NCI-H2107 treated with DMSO at 0.1 percent for 48 hours (cell line): ENCODE data around the gene HIVEP3.

ENCODE experiments used
- DNase-seq: peaks from one replicate; lab custom pipeline; 2025; ENCODE audit not compliant: unreplicated experiment; lab: John Stamatoyannopoulos, UW

Gene HIVEP3

DNA sequence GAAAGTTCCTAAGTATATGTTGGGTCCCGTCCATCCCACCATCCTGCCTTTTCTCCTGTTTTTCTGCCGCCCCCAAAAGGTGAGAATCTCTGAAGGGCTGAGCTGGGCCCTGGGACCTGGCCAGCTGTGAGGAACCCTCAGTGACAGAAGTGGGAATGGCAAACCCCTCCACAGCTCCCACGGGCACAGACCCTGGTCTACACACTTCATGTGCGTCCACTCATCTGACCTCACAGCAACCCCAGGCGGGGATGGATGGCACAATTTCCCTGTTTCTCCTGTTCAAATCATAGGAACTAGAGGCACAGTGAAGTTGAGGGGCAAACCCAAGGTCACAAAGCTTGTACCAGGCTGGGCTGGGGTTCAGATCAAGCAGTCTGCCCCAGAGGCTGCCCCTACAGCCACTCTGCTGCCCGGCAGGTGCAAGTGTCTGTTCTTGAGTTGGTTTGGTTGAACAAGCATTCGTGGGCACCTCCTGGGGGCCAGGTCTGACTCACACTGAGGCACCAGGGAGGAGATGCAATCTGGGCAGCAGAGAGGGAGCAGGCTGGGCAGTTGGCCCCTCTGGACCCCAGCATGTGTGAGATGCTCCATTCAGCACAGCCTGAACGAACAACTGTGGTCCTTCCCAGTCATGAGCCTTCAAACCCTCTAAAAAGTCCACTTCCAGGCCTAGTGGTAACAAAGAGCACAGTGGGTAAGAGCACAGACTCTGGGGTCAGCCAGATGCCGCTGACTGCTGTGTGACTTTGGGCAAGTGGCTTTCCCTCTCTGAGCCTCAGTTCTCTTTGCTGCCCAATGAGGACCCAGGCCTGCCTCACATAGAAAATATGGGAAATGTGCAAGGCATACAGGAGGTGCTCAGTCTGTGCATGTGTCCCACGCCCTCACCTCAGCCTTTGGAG, 438.3 kb downstream of the HIVEP3 start:
- DNase-seq = no peak

DNA sequence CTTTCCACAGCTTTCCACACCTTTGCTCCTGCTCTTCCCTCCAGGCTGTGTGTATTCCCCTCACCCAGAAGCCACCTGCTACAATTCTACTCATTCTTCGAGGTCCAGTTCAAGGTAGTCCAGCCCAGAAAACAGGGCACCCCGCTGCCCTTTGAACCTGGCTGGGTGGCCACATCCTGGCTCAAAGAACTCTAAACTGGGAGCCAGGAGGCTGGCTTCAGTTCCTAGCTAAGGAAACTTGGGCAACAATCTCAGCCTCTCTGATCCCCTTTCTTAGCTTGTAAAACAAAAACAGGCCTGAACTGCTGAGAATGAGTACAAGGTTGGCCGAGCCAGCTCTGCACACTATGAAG, 438.9 kb downstream of the HIVEP3 start:
- DNase-seq = no peak

DNA sequence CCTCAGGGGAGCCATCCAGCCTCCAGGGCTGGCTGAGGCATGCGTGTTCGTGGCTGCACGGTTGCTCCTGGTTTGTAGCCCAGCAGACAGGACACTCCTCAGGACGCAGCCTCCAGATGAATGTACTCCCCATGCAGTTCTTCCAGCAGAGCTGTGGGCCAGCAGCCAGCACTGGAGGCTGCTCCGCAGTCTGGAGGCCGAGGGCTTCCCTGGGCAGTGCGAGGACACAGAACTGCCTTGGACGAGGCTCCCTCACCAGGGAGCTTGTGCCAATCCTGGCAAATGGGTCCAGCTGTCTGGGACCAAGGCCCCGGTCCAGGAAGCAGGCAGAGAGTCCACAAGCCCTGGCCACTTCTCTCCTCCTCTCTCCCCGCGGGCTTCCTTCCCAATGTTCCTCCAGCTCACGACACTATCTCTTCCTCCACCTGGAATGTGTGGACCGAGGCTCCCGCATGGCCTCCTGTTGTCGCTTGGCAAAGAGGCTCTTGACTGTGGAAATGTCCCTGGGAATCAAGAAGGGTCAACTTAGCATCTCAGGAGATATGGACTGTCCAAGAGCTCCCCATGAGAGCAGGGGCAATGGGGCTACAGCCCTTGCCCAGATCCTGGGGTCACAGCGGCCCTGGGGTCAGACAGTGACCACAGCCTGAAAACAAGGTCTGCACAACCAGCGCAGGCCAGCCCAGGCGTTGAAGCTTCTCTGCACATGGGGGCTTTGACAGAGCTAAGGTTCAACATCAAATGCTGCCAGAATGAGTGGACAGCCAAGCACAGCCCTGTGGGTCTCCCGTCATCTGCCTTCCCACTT, 439.5 kb downstream of the HIVEP3 start:
- no peak for DNase-seq

DNA sequence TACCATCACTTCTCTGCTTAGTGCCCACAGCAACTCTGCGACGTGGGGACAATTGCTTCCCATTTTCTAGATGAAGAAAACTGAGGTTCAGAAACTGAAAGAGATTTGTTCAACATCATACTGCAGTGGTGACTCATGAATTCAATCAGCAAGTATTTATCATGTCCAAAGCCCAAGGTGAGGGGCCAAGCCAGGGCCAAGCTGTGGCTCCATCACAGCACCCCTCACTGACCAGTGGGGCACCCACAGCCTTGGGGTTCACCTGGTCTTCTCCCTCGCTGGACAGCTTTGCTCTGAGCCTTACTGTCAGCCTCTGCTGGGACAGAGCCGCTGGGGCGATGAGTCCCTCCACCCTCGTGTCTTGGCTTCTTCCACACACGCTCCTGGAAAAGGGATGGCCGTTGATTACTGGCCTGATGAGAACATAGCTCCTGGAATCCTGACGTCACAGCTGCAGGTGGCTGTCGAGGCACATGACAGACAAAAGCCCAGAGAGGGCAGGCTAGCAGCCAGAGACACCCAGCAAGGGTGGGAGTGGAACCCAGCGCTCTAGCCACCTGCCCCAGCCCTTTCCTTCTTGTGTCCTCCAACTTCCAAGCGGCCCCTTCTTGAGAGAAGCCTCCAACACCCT, 440.5 kb downstream of the HIVEP3 start:
- DNase-seq = no peak

DNA sequence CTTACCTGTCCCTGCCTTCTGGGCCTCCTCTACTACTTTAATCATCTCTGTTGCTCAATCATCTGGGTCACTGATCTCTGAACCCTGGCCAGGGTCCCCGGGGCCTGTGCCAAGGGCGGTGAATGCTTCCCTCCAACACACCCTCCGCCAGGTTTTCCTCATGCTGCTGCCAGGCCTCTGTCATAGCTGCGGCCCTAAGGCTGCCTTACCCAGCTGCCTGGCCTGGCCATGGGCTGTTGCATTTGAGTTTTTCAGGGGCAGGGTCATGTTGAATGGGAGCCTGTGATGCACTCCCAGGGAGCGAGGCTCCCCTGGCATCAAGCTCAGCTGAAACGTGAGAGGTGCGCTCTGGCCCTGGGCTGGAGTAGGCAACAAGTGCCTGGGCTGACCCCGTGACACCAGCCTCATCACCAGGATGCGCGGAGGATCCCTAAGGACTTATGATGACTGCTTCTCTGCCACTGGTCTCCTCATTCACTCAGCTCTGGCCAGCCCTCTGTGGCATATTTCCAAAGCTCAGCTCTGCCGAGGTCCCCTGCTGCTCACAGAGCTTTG, 441.8 kb downstream of the HIVEP3 start:
- DNase-seq = no peak

DNA sequence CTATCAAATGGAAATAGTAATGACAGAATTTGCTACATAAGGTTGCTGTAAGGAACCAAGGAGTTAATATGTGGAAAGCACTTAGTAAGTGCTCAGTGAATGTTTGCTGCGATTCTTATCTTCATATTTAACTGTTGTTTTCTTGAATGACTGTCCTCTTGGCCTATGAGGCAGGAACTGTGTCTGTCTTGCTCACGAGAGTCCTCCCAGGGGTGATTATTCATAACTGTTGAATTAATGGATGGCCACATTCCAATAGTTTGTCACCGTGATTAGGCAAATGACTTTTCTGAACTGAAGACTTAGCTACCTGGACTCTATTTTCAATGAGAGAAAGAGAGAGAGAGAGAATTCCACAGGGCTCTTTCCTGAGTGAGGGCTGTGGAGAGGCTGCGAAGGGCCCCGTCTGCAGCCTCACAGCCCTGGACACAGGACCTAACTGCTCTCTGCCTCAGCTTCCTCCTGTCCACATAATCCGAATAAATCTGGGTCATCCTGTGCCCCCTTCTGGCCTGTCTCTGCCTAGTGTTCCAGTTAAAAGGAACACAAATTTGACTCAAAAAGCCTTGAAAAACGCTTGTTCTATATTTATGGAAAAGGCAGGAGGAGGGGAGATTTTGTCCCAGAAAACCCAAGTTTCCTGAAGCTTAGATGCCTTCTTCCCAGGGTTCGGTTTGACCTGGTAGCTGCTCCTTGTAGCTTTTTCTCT, 442.7 kb downstream of the HIVEP3 start:
- DNase-seq = no peak

DNA sequence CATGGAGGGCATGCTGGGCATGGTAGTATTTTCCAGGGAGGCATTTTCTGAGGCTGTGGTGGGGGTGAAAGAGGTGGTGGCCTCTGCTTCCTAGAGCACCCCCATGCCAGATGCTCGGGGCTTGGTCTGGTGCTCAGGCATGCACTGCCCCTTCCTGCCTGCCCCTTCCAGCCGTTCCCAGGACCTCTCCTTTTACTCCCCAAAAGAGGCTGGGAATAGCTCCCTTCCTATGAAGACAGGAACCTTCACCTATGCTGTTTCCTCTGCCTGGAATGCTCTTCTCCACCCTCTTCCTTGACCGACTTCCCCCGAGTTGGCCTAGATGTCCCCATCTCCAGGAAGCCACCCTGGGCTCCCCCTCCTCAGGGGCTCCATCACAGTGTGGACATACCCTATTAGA, 443.4 kb downstream of the HIVEP3 start:
- DNase-seq = no peak

DNA sequence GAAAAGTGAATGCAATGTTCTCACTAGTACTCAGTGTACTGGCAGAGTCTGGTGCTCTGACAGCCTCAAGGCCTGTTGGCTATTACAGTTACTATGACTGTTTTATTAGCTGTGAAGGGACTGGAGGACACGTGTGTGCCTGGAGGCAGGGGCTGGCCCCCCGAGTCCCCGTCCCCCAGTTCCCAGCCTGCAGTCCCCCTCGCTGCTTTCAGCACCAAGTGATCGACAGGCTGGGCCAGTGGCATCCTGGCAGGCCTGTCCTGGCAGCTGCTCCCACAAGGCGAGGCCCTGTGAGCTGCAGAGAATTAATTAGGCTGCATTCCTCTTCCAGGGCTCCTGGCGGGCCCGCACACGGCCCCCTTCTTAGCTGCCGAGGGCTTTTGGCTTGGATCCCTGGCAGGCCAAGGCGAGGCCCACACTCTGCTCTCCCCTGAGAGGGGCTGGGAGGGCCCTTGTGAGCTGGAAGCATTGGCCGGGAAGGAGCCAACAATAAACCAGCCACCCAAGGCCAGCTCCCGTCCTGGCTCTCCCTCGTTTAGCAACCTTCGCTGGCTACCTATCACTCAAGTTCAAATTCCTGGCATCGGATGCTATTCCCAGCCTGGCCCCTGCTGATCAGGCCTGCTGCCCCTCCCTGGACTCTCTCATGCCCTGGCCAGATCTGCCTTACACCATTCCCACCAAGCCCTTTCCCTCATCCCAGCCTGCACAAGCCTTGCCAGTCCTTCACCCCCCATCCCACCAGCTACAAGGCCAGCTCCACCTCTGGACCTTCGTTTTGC, 444.0 kb downstream of the HIVEP3 start:
- no peak for DNase-seq

DNA sequence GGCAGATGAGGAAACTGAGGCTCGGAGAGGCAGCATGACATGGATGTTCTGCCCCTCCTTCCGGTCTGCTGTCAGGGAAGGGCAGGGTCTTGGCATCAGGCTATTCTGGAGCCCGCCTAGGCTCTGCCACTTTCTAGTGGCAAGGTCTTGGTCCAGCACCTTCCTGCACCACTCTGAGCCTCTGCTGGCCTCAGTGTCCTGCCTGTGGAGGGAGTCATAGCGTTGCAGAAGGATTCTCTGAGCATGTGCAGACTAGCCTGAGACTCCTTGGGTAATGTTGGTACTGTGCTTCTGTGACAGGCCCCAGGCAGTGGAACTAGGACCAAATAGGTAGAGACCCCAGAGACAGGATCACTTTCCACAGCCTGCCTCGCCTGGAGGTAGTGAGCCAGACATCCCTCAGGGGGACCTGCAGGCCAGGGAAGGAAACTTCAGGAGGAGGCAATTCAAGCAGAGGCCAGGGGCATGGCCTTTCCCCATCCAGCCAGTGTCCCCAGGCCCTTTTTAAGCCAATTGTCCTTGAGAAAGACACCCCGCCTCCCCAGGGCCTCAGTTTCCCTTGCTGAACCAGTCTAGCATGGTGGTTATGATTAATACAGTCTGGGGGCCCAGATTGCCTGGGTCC, 444.9 kb downstream of the HIVEP3 start:
- no peak for DNase-seq

DNA sequence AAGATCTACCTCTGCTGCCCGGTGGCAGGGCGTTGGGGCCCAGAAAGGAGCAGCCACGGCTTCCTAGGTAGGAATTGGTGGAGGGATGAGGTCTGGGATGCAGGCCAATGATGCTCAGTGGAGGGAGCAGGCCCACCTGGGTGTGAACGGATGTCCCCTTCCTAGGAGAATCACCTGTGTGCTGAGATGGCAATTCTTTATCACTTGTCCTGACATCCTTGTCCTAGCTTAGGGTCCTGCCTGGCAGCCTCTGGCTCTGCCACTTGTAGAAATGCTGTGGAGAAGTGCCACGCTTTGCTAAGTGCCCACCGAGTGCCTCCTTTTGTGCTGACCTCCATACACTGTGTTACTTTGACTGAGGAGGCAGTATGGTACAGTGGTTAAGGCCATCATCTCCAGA, 447.1 kb downstream of the HIVEP3 start:
- DNase-seq = no peak

DNA sequence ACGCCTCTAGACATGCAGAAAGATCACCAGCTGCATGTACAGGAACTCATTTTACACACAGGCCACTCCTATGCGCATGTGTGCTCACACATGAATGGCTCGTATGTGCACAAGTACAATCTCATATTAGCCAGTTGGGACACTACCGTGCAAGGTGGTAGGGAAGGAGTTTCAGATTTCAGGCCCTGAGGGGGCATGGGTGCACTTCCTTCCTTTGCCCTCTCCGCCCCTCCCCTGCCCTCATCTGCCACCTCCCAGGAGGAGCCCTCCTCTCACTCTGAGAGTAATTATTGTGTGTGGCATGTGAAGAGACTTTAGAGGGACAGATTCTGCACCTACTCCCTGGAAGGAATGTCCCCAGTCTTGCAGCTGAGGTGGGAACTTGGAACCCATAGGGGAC, 449.0 kb downstream of the HIVEP3 start:
- no peak for DNase-seq

DNA sequence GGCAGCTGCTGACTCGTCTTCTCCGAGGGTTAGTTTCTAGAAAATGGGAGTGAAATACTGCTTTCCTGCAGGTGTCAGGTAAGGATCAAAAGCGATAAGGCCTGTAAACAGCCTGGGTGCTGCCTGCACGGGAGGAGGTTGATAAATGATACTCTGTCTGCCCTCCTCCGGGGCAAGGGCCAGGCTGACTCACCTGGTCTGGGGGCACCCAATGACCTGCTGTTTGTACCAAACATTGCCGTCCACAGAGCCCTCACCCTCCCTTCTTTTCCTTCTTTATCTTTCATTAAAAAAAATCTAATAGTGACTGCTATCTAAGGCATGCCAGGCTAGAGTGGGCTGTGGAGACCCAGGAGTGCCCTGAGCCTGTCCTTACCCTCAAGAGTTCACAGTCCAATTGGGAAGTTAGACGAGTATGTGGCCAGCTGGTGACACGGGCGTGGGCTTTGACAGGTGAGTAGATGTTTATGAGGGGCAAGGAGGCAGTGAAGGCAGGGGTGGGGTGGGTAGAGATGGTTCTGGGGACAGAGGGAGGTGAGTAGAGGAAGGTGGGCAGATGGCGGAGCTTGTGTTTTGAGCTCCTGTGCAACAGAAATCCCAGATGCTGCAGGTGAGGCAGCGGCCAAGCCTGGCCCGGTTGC, 450.5 kb downstream of the HIVEP3 start:
- peak; percentile 62 for DNase-seq

DNA sequence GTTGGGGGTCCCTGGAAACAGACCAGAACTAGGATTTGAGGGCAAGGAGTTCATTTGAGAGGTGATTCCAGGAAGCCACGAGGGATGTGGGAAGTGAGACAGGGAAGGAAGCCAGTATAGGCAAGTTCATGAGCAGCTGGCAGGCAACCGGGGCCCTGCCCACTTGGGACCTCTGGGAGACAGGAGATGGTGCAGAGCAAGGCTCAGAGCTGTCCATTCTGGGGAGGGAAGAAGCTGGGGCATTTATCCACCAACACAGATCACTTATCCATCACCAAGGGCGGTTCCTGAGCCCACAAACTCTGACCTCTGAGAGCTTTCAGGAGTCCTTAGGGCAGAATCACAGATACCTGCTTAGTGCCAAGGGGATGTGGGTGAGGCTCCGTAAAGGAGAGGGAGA, 451.0 kb downstream of the HIVEP3 start:
- DNase-seq = no peak

DNA sequence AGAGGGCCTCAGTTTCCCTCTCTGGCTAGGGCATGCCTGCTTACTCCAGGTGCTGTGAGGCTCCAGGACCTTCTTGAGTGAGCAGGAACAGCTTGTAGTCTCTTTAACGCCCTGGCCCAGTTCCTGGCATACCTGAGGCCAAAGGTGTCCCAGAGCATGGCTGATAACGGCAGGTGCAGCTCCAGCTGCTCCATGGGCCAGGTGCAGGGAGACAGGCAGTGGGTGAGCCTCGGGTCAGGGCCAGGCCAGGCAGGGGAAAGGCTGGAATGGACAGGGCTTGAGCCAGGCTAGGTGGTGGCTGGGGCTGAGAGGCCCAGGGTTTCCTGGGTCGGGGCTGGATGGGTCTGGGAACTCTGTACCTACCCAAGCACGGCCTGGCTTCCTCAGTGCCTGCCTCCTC, 452.6 kb downstream of the HIVEP3 start:
- DNase-seq = no peak

DNA sequence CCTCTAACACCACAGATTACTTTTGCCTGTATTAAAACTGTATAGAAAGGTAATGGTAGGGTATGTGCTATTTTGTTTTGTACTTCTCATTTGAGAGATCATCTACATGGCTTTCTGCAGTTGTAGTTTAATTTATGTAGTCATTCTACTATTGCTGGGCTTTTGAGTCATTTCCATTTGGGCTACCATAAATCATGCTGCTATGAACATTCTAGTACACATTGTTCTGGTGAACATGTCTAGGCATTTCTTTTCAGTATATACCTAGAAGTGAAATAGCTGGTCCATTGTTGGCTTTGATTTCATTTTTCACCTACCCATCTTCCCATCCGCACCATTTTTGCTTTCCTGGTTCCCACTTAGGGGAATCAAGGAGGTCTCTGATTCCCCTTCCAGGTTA, 453.0 kb downstream of the HIVEP3 start:
- DNase-seq = no peak

DNA sequence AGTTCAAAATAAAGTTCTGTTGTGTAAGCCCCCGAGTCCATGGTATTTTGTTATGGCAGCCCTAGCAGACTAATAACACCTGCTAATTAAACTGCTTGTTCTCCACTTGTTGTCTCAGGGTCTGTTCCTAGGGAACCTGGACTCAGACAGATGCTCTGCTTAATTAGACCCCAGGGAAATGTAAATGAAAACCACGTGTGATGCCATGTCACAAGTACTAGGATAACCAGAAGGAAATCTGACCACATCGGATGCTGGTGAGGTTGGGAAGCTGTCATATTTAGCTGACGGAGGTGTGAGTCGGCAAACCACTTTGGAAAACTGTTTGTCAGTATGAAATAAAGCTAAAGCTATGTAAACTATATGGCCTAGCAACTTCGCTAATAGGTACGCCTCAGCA, 453.8 kb downstream of the HIVEP3 start:
- peak; percentile 78 for DNase-seq

DNA sequence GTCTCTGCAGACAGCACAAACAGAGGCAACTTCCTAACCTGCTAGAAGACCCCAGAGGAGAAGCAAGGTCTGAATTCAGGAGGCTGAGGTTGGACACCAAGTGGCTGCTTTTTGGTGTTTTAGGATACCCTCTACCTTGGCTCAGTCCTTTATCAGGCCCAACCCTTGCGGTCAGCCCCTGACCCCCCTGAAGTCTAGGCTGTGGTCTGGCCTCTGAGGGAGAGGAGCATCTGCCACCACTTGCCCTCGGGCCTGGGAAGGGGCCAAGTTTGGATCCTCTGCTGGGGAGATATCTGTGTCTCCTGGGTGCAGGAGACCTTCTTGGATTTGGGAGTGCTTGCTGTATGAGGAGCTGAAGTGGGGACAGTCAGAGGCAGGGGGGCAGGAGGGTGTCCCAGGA, 455.2 kb downstream of the HIVEP3 start:
- no peak for DNase-seq

DNA sequence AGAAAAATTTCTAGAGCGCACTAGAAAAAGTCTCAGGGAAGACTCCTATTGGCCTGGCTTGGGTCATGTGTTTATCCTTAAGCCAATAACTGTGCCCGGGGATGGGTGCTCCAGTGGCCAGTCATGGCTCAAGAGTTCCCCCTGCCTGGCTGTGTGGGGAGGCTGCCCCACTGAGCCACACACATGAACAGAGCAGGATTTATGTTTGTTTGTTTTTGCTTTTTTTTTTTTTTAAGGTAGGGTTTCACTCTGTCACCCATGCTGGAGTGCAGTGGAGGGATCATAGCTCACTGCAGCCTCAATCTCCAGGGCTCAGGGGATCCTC, 456.1 kb downstream of the HIVEP3 start:
- no peak for DNase-seq
